ENCODE measurements around the gene STARD3NL.
"Not testable (repeated sequence)": the region's sequence is repeated elsewhere in the genome, so short reads cannot be mapped to it uniquely, and the experiment has no call there.

Gene STARD3NL, protein sequence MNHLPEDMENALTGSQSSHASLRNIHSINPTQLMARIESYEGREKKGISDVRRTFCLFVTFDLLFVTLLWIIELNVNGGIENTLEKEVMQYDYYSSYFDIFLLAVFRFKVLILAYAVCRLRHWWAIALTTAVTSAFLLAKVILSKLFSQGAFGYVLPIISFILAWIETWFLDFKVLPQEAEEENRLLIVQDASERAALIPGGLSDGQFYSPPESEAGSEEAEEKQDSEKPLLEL

DNA sequence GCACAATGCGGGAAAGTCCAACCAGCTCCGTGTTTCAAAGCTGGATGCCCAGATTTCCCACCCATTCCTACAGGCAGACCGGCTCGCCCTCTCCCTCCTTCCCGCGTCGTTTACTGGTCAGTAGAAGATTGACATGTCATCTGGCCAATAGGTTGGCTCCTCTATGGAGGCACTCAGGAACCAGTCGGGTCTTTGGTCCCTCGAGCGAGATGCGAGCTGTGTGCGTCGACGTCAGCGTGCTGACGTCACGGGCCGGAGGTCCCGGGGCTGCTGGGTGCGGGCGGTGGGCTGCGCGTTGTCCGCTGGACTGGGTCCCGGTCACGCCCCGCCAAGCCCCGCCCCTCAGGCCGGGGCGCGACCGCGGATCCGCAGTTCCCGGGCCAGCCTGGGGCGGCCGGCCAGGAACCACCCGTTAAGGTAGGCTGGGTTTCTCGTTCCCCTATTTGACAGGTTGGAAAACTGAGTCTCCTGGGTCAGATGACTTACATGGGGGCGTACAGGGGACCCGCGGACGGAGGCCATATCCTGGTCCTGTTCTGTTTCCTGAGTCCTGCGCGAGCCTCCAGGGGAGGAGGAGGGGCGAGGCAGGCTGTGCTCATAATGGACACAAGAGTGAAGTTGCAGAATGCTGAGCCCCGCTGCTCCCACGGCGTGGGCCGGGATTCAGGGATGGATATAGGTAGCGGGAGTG, at the start of gene STARD3NL:
STARD3NL (plus strand) TSS at position 242 of the 691 bp plus-strand sequence. CDS start 29,260 bp downstream, outside the sequence.
- DNase-seq, result peak; percentile 97

DNA sequence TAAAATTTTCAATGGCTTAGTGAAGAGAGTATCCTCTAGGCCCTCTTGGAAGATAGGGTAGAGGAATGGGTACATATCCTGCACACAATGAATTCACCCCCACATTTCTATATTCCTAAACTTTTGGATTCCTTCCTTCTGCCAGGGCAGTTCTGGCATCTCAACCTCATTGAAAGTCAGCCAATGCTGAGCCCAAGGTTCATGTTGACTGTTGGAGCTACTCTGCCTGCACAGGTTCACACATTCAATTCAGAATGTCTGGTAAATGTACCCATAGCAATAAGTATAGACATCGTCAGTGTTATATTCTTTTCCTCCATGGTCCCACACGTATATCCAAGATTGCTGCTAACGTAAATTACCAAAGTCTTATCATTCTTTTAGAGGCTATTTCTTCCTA, 48.9 kb upstream of the STARD3NL start:
- no peak for DNase-seq

- no peak for DNase-seq
Observed at GRCh38 chr7:38129579-38129978, 48.5 kb upstream of the STARD3NL start.

GRCh38 chr7:38138171-38138570, 39.9 kb upstream of the STARD3NL start:
- no peak for DNase-seq

DNA sequence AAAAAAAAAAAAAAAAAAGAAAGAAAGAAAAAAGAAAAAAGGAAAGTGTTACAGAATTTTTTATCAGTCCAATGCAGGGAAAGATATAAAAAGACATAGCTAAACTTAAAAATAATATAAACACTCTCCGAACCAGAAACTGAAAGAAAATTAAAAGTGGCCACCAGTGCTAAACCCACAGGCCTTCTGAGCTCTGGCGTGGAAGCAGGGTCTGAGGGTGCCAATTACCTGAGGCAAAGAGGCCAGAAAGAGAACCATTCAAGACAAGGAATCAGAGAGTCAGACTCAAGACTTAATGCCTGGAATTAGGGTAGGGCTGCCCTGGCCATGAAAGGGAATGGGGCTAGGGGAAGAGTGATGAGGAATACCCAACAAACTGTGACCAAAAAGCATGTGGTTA, 36.9 kb upstream of the STARD3NL start:
- no peak for DNase-seq

GRCh38 chr7:38142736-38143135, 35.3 kb upstream of the STARD3NL start:
- no peak for DNase-seq

DNA sequence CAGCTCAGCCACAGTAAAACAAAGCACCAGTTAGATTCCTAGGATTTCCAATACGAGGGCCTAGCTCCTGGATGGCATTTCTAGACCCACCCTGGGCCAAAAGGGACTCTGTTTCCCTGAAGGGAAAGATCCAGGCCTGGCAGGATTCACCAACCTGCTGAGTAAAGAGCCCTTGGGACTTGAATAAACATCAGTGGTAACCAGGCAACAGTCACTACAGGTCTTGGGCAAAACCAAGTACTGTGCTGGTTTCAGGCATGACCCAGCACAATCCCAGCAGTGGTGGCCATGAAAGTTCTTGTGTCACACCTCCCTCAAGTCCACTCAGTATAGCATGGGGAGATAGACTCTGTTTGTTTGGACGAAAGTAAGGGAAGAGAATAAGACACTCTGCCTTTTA, 31.0 kb upstream of the STARD3NL start:
- no peak for DNase-seq

DNA sequence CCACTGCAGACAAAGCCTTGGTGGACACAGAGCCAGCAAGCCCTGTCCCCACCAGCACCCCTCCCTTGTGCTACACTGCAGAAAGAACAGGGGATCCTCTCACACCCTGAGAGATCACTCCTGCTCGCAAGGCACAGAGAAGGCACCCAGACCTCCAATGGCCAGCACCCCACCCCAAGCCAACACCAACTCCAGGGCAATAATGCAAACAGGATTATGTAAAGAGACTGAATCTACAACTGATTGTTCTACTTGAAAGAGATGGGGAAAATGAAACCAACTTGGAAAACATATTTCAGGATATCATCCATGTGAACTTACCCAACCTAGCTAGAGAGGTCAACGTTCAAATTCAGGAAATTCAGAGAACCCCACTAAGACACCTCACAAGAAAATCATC, 26.5 kb upstream of the STARD3NL start:
- DNase-seq, result no peak

DNA sequence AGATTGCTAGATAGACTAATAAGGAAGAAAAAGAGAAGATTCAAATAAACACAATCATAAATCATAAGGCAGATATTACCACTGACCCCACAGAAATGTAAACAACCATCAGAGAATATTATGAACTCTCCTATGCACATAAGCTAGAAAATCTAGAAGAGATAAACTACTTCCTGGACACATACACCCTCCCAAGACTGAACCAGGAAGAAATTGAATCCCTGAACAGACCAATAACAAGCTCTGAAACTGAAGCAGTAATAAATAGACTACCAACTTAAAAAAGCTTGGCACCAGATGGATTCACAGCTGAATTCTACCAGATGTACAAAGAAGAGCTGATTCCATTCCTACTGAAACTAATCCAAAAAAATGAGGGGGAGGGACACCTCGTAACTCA, 24.5 kb upstream of the STARD3NL start:
- DNase-seq, result no peak

- no peak for DNase-seq
Observed at GRCh38 chr7:38154278-38154677, 23.8 kb upstream of the STARD3NL start.

DNA sequence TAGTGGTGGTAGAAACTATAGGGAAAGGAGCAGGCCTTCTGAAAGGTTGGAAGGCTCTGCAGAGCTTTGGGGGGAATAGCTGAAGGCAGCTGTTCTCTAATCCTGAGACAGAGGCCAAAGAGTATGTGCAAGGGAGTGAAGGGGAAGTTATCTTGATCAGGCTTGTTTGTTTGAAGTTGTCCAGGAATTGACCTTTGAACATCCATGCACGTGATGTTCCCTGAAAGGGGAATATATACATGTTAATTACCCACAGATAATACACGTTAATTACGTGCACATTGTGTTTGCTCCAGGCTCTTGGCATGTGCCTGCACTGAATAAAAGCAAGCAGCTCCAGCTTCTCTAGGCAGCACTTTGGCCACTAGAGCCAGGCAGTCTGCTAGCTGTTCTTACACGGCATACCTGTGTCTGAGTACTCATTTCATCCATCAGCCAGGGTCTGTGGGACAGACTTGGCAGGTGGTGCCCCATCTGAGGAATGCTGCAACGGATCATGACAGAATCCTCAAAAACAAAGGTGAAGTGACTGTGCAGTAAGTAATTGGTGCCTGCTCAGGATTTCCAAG, 18.0 kb upstream of the STARD3NL start:
- peak; percentile 83 for DNase-seq

GRCh38 chr7:38162036-38162435, 16.0 kb upstream of the STARD3NL start:
- no peak for DNase-seq

- peak; percentile 65 for DNase-seq
Observed at GRCh38 chr7:38163671-38164070, 14.4 kb upstream of the STARD3NL start.

- no peak for DNase-seq
Observed at GRCh38 chr7:38168890-38169570, 9.0 kb upstream of the STARD3NL start.

DNA sequence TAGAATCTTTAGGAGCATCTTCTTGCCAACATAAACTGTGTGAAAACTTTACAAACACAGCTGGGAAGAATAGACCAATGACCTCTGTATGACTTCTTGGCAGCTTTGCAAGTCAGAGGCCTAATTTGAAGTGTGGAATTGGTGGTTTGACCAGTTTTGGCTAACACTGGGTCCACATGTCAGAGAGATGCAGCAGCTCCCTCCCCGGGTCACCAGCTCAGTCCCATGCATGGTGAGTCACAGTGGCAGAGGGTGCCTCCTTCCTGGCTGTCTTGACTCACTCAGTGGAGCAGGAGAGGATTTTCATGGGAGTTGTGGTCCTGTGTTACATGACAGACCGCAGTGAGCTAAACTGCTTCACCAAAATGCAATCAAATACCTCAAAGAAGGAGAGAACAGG, 8.2 kb upstream of the STARD3NL start:
- no peak for DNase-seq

DNA sequence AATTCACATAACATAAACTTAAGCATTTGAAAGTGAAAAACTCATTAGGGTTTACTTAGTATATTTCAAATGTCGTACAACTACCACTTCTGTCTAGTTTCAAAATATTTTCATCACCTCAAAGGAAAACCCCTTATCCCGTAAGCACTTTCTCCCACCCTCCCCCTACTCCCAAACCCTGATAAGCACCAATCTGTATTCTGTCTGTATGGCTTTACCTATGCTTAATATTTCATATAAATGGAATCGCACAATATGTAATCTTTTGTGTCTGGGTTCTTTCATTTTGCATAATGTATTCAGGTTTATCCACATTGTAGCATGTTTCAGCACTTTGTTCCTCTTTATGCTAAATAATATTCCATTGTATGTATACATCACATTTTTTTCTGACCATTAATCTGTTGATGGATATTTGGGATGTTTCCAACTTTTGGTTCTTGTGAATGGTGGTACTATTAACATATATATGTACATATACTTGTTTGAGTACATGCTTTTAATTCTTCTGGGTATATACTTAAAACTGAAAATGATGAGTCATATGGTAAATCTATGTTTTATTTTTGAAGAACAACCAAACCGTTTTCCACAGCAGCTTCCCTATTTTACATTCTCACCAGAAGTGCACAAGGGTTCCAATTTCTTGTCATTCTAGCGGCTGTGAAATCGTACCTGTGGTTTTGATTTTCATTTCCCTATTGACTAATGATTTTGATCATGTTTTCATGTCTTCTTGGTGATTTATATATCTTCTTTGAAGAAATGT, 6.2 kb upstream of the STARD3NL start:
- DNase-seq, result no peak

DNA sequence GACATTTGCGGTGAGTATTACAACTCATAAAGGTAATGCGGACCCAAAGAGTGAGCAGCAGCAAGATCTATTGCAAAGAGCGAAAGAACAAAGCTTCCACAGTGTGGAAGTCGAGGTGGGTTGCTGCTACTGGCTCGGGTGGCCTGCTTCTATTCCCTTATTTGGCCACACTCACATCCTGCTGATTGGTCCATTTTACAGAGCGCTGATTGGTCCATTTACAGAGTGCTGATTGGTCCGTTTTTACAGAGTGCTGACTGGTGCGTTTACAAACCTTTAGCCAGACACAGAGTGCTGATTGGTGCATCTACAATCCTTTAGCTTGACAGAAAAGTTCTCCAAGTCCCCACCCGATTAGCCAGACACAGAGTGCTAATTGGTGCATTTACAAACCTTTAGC, 2.5 kb upstream of the STARD3NL start:
- DNase-seq, result not testable (repeated sequence)

DNA sequence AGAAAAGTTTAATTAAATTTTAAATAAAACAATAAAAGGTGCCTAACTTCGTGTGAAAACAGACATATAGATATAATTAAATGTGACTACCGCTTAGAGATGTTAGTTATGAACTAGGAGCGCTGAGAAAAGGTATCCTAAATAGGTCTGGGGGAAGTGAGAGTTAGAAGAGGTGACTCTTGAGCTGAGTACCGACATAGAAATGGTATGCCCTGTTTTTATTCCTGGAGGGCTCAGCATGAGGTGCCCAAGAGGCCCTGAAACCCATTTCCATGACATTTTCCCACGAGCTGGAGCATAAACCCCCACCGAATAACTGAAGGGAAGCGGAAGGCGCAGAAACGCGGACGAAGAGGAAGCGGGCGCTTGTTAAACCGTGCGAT, 433 bp upstream of the STARD3NL start:
- no peak for DNase-seq

DNA sequence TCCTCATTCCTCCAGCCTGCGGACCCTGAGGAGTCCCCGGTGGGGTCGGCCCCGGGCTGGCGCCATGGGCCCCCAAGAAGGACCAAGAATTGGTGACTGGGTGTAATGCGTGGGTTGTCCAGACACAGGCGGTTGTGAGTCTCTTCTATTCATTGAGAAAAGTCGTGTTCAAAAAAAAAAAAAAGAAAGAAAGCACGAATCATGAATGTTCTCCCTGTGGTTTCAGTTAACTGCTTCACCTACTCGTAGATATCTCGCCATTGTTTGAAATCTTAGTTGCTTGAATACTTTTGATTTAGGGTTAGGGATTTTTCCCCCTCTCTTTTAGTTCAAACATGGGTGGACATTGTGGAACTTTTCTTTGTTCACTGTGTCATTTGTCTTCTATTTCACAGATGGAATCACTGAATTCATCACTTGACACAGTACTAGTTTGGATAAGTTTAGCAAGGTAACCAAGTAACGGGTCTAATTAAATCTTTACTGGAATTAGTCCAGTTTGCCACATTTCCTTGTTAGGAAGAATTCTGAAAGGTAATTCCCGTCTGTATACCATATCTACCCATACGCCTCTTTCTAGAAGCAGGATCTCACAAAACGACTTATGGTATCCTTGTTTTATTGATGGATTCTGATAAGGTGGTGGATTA, 775 bp downstream of the STARD3NL start:
- no peak for DNase-seq

GRCh38 chr7:38179776-38180226, 1.8 kb downstream of the STARD3NL start:
- DNase-seq, result no peak

GRCh38 chr7:38181111-38181510, 3.1 kb downstream of the STARD3NL start:
- no peak for DNase-seq

- DNase-seq, result no peak
Observed at GRCh38 chr7:38182450-38182849, 4.4 kb downstream of the STARD3NL start.

Measured in NCI-H69 (cell line).